Measurements from ENCODE around the gene MS4A3. TPM values are rescaled to one million over a fixed set of nuclear protein-coding genes. Genes with fewer than 3 reads are reported as not detected.
"Not testable (repeated sequence)": the region's sequence is repeated elsewhere in the genome, so short reads cannot be mapped to it uniquely, and the experiment has no call there.

Gene MS4A3
- total RNA-seq, 1 donor from 2014 or later = not detected

- TF ChIP-seq CTCF (IDR thresholded peaks at IDR 0.05) = no peak
- no peaks in the 10 kb centered on the region for H3K4me1 ChIP-seq
- H3K9me3 ChIP-seq = no peaks in the 10 kb centered on the region
- H3K36me3 ChIP-seq = no peaks in the 10 kb centered on the region
- no peaks in the 10 kb centered on the region for H3K27me3 ChIP-seq (ENCODE audit: low read depth)
- H3K27ac ChIP-seq = no peak overlapping the region
- ATAC-seq (no peak), DNase-seq (no peak)
- H3K4me3 ChIP-seq = no peak overlapping the region
- intact Hi-C loops (cut with DNase I) = no loop called here
Observed at GRCh38 chr11:60098508-60098907, 42.0 kb downstream of the MS4A3 start.

- no peak for DNase-seq
- intact Hi-C loops (cut with DNase I) = no loop called here
- no peak for ATAC-seq
- no peak overlapping the region for H3K4me3 ChIP-seq
- TF ChIP-seq CTCF (IDR thresholded peaks at IDR 0.05) = no peak
- no peaks in the 10 kb centered on the region for H3K9me3 ChIP-seq
- H3K27me3 ChIP-seq (ENCODE audit: low read depth) = no peaks in the 10 kb centered on the region
- no peak overlapping the region for H3K27ac ChIP-seq
- H3K4me1 ChIP-seq = no peaks in the 10 kb centered on the region
- no peaks in the 10 kb centered on the region for H3K36me3 ChIP-seq
Observed at GRCh38 chr11:60100516-60100915, 44.1 kb downstream of the MS4A3 start.

- ATAC-seq; H3K9me3 ChIP-seq; H3K27ac ChIP-seq; H3K27me3 ChIP-seq (ENCODE audit: low read depth); DNase-seq; H3K4me1 ChIP-seq; H3K4me3 ChIP-seq; intact Hi-C loops (cut with DNase I); H3K36me3 ChIP-seq: not testable (repeated sequence)
Observed at GRCh38 chr11:60101368-60101767, 44.9 kb downstream of the MS4A3 start.

- H3K27ac ChIP-seq; H3K36me3 ChIP-seq; H3K4me3 ChIP-seq; ATAC-seq; H3K9me3 ChIP-seq; H3K4me1 ChIP-seq; H3K27me3 ChIP-seq (ENCODE audit: low read depth); intact Hi-C loops (cut with DNase I); DNase-seq: not testable (repeated sequence)
Observed at GRCh38 chr11:60104471-60105115, 48.1 kb downstream of the MS4A3 start.

- intact Hi-C loops (cut with DNase I); H3K9me3 ChIP-seq; H3K36me3 ChIP-seq; H3K4me1 ChIP-seq; H3K27ac ChIP-seq; ATAC-seq; H3K4me3 ChIP-seq; H3K27me3 ChIP-seq (ENCODE audit: low read depth); DNase-seq: not testable (repeated sequence)
Observed at GRCh38 chr11:60108631-60109030, 52.2 kb downstream of the MS4A3 start.

- no peak for ATAC-seq
- intact Hi-C loops (cut with DNase I) = no loop called here
Observed at GRCh38 chr11:60111793-60112192, 55.3 kb downstream of the MS4A3 start.

More at GRCh38 chr11:60111793-60112192, 55.3 kb downstream of the MS4A3 start:
- no peak for DNase-seq
- Histone ChIP-seq H3K4me3 (no peak overlapping the region), H3K36me3 (no peaks in the 10 kb centered on the region), H3K27me3 (ENCODE audit: low read depth) (no peaks in the 10 kb centered on the region), H3K9me3 (no peaks in the 10 kb centered on the region), H3K4me1 (no peaks in the 10 kb centered on the region), H3K27ac (no peak overlapping the region)
- no peak for TF ChIP-seq CTCF (IDR thresholded peaks at IDR 0.05)

Data from lower lobe of right lung (tissue), 2 donors.